ENCODE results near the gene KIF21B.
A peak's percentile ranks its signal among the peaks of the same experiment; 100 is the strongest.

Gene KIF21B

GRCh38 chr1:201017828-201018163, 5.7 kb downstream of the KIF21B start:
- no peak for DNase-seq

- DNase-seq, result no peak
These were observed 6.3 kb downstream of the KIF21B start for GRCh38 chr1:201016943-201017827.

GRCh38 chr1:201016211-201016651, 7.3 kb downstream of the KIF21B start:
- no peak for DNase-seq

GRCh38 chr1:201015551-201016091, 7.9 kb downstream of the KIF21B start:
- DNase-seq, result no peak

GRCh38 chr1:201014816-201015200, 8.7 kb downstream of the KIF21B start:
- DNase-seq, result no peak

GRCh38 chr1:201013991-201014815, 9.3 kb downstream of the KIF21B start:
- DNase-seq, result no peak

- no peak for DNase-seq
These were observed 10.5 kb downstream of the KIF21B start for GRCh38 chr1:201013031-201013485.

GRCh38 chr1:201011616-201012015, 11.9 kb downstream of the KIF21B start:
- DNase-seq, result no peak

- peak; percentile 29 for DNase-seq
These were observed 13.4 kb downstream of the KIF21B start for GRCh38 chr1:201009962-201010645.

GRCh38 chr1:201008666-201009360, 14.7 kb downstream of the KIF21B start:
- DNase-seq, result no peak

- no peak for DNase-seq
These were observed 16.0 kb downstream of the KIF21B start for GRCh38 chr1:201007481-201007880.

GRCh38 chr1:201006450-201006849, 17.1 kb downstream of the KIF21B start:
- DNase-seq, result peak; percentile 84

GRCh38 chr1:201004732-201005131, 18.8 kb downstream of the KIF21B start:
- no peak for DNase-seq

- DNase-seq, result no peak
These were observed 19.4 kb downstream of the KIF21B start for GRCh38 chr1:201004154-201004553.

- no peak for DNase-seq
These were observed 21.0 kb downstream of the KIF21B start for GRCh38 chr1:201002510-201002909.

- DNase-seq, result peak; percentile 62
These were observed 21.6 kb downstream of the KIF21B start for GRCh38 chr1:201001962-201002361.

GRCh38 chr1:201000391-201000790, 23.1 kb downstream of the KIF21B start:
- DNase-seq, result no peak

GRCh38 chr1:200999667-201000066, 23.8 kb downstream of the KIF21B start:
- DNase-seq, result no peak

GRCh38 chr1:200998323-200998722, 25.2 kb downstream of the KIF21B start:
- DNase-seq, result no peak

GRCh38 chr1:200992382-200993048, 31.0 kb downstream of the KIF21B start:
- peak; percentile 41 for DNase-seq

- DNase-seq, result no peak
These were observed 32.4 kb downstream of the KIF21B start for GRCh38 chr1:200991097-200991614.

GRCh38 chr1:200990114-200990513, 33.4 kb downstream of the KIF21B start:
- no peak for DNase-seq
